HK-2 (cell line): ENCODE measurements around the gene P2RY6.

ENCODE experiments used
- DNase-seq: peaks from one replicate; pipeline ENCODE4 v3.0.0-alpha.2; 2018; ENCODE audit not compliant: unreplicated experiment

The P2RY6 gene

GRCh38 chr11:73237471-73238290 is 34.5 kb upstream of the P2RY6 start:
- peak; percentile 36 for DNase-seq

- DNase-seq, result no peak
These were observed 33.0 kb upstream of the P2RY6 start for GRCh38 chr11:73239111-73239521.

GRCh38 chr11:73239571-73240189 is 32.5 kb upstream of the P2RY6 start:
- DNase-seq, result no peak

- no peak for DNase-seq
These were observed 31.9 kb upstream of the P2RY6 start for GRCh38 chr11:73240190-73240781.

- no peak for DNase-seq
These were observed 30.8 kb upstream of the P2RY6 start for GRCh38 chr11:73241300-73241699.

- peak; percentile 66 for DNase-seq
These were observed 29.7 kb upstream of the P2RY6 start for GRCh38 chr11:73242251-73243092.

- DNase-seq, result no peak
These were observed 29.0 kb upstream of the P2RY6 start for GRCh38 chr11:73243093-73243485.

GRCh38 chr11:73244589-73245240 is 27.4 kb upstream of the P2RY6 start:
- DNase-seq, result no peak

- no peak for DNase-seq
These were observed 26.7 kb upstream of the P2RY6 start for GRCh38 chr11:73245461-73245860.

- no peak for DNase-seq
These were observed 25.8 kb upstream of the P2RY6 start for GRCh38 chr11:73246303-73246702.

GRCh38 chr11:73248526-73249185 is 23.5 kb upstream of the P2RY6 start:
- DNase-seq, result no peak

- no peak for DNase-seq
These were observed 22.8 kb upstream of the P2RY6 start for GRCh38 chr11:73249304-73249703.

- DNase-seq, result no peak
These were observed 22.0 kb upstream of the P2RY6 start for GRCh38 chr11:73249853-73250783.

- no peak for DNase-seq
These were observed 19.5 kb upstream of the P2RY6 start for GRCh38 chr11:73252577-73253191.

- DNase-seq, result peak; percentile 87
These were observed 14.6 kb upstream of the P2RY6 start for GRCh38 chr11:73257342-73258103.

GRCh38 chr11:73258104-73259035 is 13.8 kb upstream of the P2RY6 start:
- no peak for DNase-seq

- DNase-seq, result no peak
These were observed 12.6 kb upstream of the P2RY6 start for GRCh38 chr11:73259406-73260126.
